H1 (cell line): Measurements from ENCODE around the gene MAMSTR. TPM values are rescaled to one million over a fixed set of nuclear protein-coding genes. Genes with fewer than 3 reads are reported as not detected.

Experiments
- CTCF ChIA-PET: fragments of 300-600 bp; sonication (Branson Sonifier 250); formaldehyde crosslinking; loops from one replicate; lab custom pipeline; 2021; ENCODE audit not compliant: partially characterized antibody; lab: Charles Lee
- POLR2A ChIA-PET: fragments of 300-600 bp; sonication (Branson Sonifier 250); formaldehyde crosslinking; loops from one replicate; lab custom pipeline; 2021; ENCODE audit warnings: inconsistent platforms; ENCODE audit not compliant: partially characterized antibody; lab: Charles Lee
- DNase-seq, 2 experiments: peaks; one replicate each; pipeline versions ENCODE4 v3.0.0 to v3.0.0-alpha.2; 2010 to 2022; ENCODE audit warnings: low spot score in 2 of 2, low read depth in 1 of 2, mixed read lengths in 1 of 2
- FAIRE-seq: peaks from 2 replicates; lab custom pipeline; 2011; peaks lifted over from hg19 to GRCh38; lab: Jason Lieb, UNC
- H2AFZ ChIP-seq: 2 replicates; pipeline ENCODE4 v1.8.1; 2012; ENCODE audit warnings: low read length, inconsistent platforms
- H2AK5ac ChIP-seq: 2 replicates; pipeline ENCODE4 v1.6.1; 2013; ENCODE audit warnings: low read depth, low read length
- H2BK120ac ChIP-seq: replicated peaks from 2 replicates; pipeline ENCODE3; 2013; ENCODE audit warnings: low read depth, low read length, inconsistent platforms
- H2BK12ac ChIP-seq: 2 replicates; pipeline ENCODE4 v1.6.1; 2013; ENCODE audit warnings: low read depth, low read length
- H2BK15ac ChIP-seq: 2 replicates; pipeline ENCODE4 v1.6.1; 2013; ENCODE audit warnings: low read length
- H2BK20ac ChIP-seq: 2 replicates; pipeline ENCODE4 v1.6.1; 2013; ENCODE audit warnings: low read length
- H2BK5ac ChIP-seq: 2 replicates; pipeline ENCODE4 v1.6.1; 2013; ENCODE audit warnings: low read depth, low read length
- H3K14ac ChIP-seq: 2 replicates; pipeline ENCODE4 v1.6.1; 2013; ENCODE audit warnings: inconsistent platforms; ENCODE audit not compliant: insufficient read length
- H3K18ac ChIP-seq: 2 replicates; pipeline ENCODE4 v1.6.1; 2013; ENCODE audit warnings: low read length; ENCODE audit errors: extremely low read depth
- H3K23ac ChIP-seq: 2 replicates; pipeline ENCODE4 v1.6.1; 2013; ENCODE audit warnings: inconsistent platforms; ENCODE audit not compliant: insufficient read length
- H3K23me2 ChIP-seq: 2 replicates; pipeline ENCODE4 v1.6.1; 2013; ENCODE audit warnings: low read depth, low read length
- H3K27ac ChIP-seq: 2 replicates; pipeline ENCODE4 v1.6.1; 2011; ENCODE audit warnings: low read depth, low read length, inconsistent platforms
- H3K27me3 ChIP-seq, 4 experiments: replicated peaks in 1 of 4; 1 replicate in 1 of 4; 2 replicates in 3 of 4; pipeline versions ENCODE4 v1.6.1 to v1.8.1; 2011 to 2013; ENCODE audit warnings: low read length in 3 of 4, mild to moderate bottlenecking in 3 of 4, inconsistent platforms in 2 of 4, mixed read lengths in 2 of 4, moderate library complexity in 1 of 4; ENCODE audit not compliant: control insufficient read depth in 3 of 4, insufficient read depth in 3 of 4; ENCODE audit errors: extremely low read depth in 1 of 4
- H3K36me3 ChIP-seq, 4 experiments: 2 replicates each; pipeline versions ENCODE4 v1.6.1 to v1.8.1; 2011 to 2013; ENCODE audit warnings: mild to moderate bottlenecking in 4 of 4, low read length in 3 of 4, moderate library complexity in 2 of 4, control low read depth in 1 of 4, inconsistent platforms in 1 of 4; ENCODE audit not compliant: insufficient read depth in 4 of 4, control insufficient read depth in 2 of 4
- H3K4ac ChIP-seq: replicated peaks from 2 replicates; pipeline ENCODE3; 2013; ENCODE audit warnings: low read length, low read depth, mixed read lengths, inconsistent platforms; ENCODE audit not compliant: insufficient read length
- H3K4me1 ChIP-seq, 4 experiments: replicated peaks in 1 of 4; 1 replicate in 1 of 4; 2 replicates in 3 of 4; pipeline versions ENCODE4 v1.6.1 to v1.8.1; 2011 to 2013; ENCODE audit warnings: low read length in 3 of 4, inconsistent platforms in 2 of 4, mixed read lengths in 1 of 4; ENCODE audit not compliant: insufficient read depth in 4 of 4, control insufficient read depth in 3 of 4
- H3K4me2 ChIP-seq, 2 experiments: 2 replicates each; pipeline versions ENCODE4 v1.6.1 to v1.8.1; 2011 to 2013; ENCODE audit warnings: low read depth in 2 of 2, low read length in 2 of 2, control low read depth in 1 of 2, inconsistent platforms in 1 of 2, mild to moderate bottlenecking in 1 of 2; ENCODE audit not compliant: insufficient read depth in 1 of 2
- H3K4me3 ChIP-seq, 4 experiments: fragments of 200-600, 300-600 bp in 1 of 4; sonication (generic), shearing (Covaris generic), sonication (Bioruptor Twin) in 1 of 4; 2 replicates each; pipeline versions ENCODE4 v1.5.1 to v1.8.1; 2011 to 2016; ENCODE audit warnings: low read length in 4 of 4, low read depth in 3 of 4, control low read depth in 2 of 4, inconsistent platforms in 2 of 4, mild to moderate bottlenecking in 2 of 4, mixed read lengths in 1 of 4, moderate library complexity in 1 of 4; ENCODE audit not compliant: insufficient read depth in 2 of 4; ENCODE audit errors: extremely low read depth in 1 of 4
- H3K56ac ChIP-seq: replicated peaks from 2 replicates; pipeline ENCODE3; 2013; ENCODE audit warnings: low read depth, mild to moderate bottlenecking, mixed read lengths, low read length, inconsistent platforms; ENCODE audit not compliant: insufficient read length
- H3K79me1 ChIP-seq: 2 replicates; pipeline ENCODE4 v1.6.1; 2013; ENCODE audit warnings: low read depth, low read length, control low read depth
- H3K79me2 ChIP-seq, 2 experiments: 2 replicates each; pipeline versions ENCODE4 v1.6.1 to v1.8.1; 2012 to 2013; ENCODE audit warnings: low read length in 2 of 2, mild to moderate bottlenecking in 2 of 2, inconsistent platforms in 1 of 2; ENCODE audit not compliant: insufficient read depth in 2 of 2, control insufficient read depth in 1 of 2
- H3K9ac ChIP-seq, 4 experiments: replicated peaks in 1 of 4; 1 replicate in 1 of 4; 2 replicates in 3 of 4; pipeline versions ENCODE4 v1.6.1 to v1.8.1; 2011 to 2013; ENCODE audit warnings: low read depth in 3 of 4, low read length in 3 of 4, control low read depth in 2 of 4, mild to moderate bottlenecking in 2 of 4, moderate library complexity in 2 of 4, inconsistent platforms in 1 of 4; ENCODE audit errors: extremely low read depth in 1 of 4
- H3K9me3 ChIP-seq, 2 experiments: 2 replicates each; pipeline versions ENCODE4 v1.6.1 to v1.8.1; 2012 to 2013; ENCODE audit warnings: mild to moderate bottlenecking in 2 of 2, moderate library complexity in 2 of 2, control low read depth in 1 of 2, inconsistent platforms in 1 of 2, low read depth in 1 of 2, low read length in 1 of 2, mixed read lengths in 1 of 2; ENCODE audit not compliant: insufficient read depth in 2 of 2
- H4K20me1 ChIP-seq, 2 experiments: replicated peaks in 1 of 2; 2 replicates each; pipeline versions ENCODE3 to v1.8.1; 2011 to 2013; ENCODE audit warnings: inconsistent platforms in 2 of 2, low read length in 2 of 2, mild to moderate bottlenecking in 1 of 2; ENCODE audit not compliant: insufficient read depth in 2 of 2, control insufficient read depth in 1 of 2
- H4K5ac ChIP-seq: 2 replicates; pipeline ENCODE4 v1.6.1; 2013; ENCODE audit warnings: low read length, low read depth, mixed read lengths, inconsistent platforms; ENCODE audit not compliant: insufficient read length
- H4K8ac ChIP-seq: 2 replicates; pipeline ENCODE4 v1.8.0; 2013; ENCODE audit warnings: mild to moderate bottlenecking, moderate library complexity, low read length, inconsistent platforms; ENCODE audit not compliant: insufficient read depth; ENCODE audit errors: extremely low read depth
- H4K91ac ChIP-seq: replicated peaks from 2 replicates; pipeline ENCODE3; 2013; ENCODE audit warnings: low read length, mixed read lengths, inconsistent platforms; ENCODE audit not compliant: insufficient read length
- CREB1 ChIP-seq: IDR thresholded peaks from 2 replicates; pipeline ENCODE4 v1.6.1; 2012; ENCODE audit warnings: inconsistent platforms
- WGBS, 2 experiments: shearing (Covaris generic) in 1 of 2; methylation state at CpG; one replicate each; pipeline versions ENCODE4 v1.1.6 to v1.1.7; 2013 to 2015; ENCODE audit warnings: low lambda C conversion rate in 2 of 2, mixed read lengths in 2 of 2, inconsistent platforms in 1 of 2, low coverage in 1 of 2, missing lambda C conversion rate in 1 of 2; ENCODE audit not compliant: insufficient replicate concordance in 2 of 2, insufficient coverage in 1 of 2, insufficient read length in 1 of 2; ENCODE audit errors: extremely low coverage in 1 of 2, missing lambda C conversion rate in 1 of 2; 5-methylcytosine and 5-hydroxymethylcytosine counted together
- polyA plus RNA-seq, 7 experiments: library from polyadenylated mRNA; depleted of rRNA in 3 of 7; stranded (reverse) in 5 of 7; unstranded in 2 of 7; fragments of >200 nt in 5 of 7; fragments of 200-250 nt in 2 of 7; gene quantifications; 1 replicate in 5 of 7; 2 replicates in 1 of 7; 4 replicates in 1 of 7; pipeline versions ENCODE4 v1.2.1 to v1.2.3, GENCODE V29; 2011 to 2013; ENCODE audit warnings: missing spikeins in 2 of 7, mixed read lengths in 2 of 7
- total RNA-seq: library from RNA; stranded (reverse); fragmentation: NEBNext Ultra II Directional; extraction: Animal tissue kit (Norgen Biotek cat#: 25700); gene quantifications from 2 replicates; pipeline ENCODE4 v1.2.1, GENCODE V29; 2021

The MAMSTR gene
- total and polyA plus RNA-seq, 2 of the 8 experiments (the other 6 are each of a cell fraction or from before 2014, with no cell fraction given), result 2.0 to 2.3 TPM

DNA sequence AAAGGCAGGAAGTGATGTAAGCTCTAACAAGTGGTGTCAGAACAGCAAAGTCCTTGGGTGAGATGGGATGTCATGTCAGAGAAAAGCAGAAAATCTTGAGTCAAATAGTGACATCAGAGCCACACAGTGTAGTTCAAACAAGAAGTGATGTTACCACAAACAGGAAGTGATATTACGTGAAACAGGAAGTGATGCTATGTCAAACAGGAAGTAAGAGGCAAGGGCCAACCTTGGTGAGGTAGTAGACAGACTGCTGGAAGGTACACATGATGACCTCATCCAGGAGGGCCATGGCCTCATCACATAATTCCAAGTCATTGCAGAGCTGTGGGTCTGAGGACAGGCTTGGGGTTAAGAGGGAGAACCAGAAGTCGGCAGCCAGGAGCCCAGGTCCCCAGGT, 7.0 kb upstream of the MAMSTR start:
- no peaks in the 10 kb centered on the region for H3K79me2 ChIP-seq
- H3K23me2 ChIP-seq, result peaks cover 5% of the 10 kb centered on the region; the same call in 1 of the 2 replicates
- H4K5ac ChIP-seq, result no peak overlapping the region
- ChIA-PET POLR2A (interaction anchor here (0.6 to 2.9 kb wide), 8 partner anchors 8 to 53 kb away, joined by 3 to 16 read pairs (median 4); partner anchors contain the start of gene IZUMO1), CTCF (interaction anchor here (1.0 to 5.1 kb wide), 8 partner anchors 10 to 716 kb away, joined by 3 to 33 read pairs (median 8); no protein-coding TSS in a partner anchor)
- no peaks in the 10 kb centered on the region for H3K79me1 ChIP-seq
- H2BK12ac ChIP-seq, result no peak overlapping the region
- H4K20me1 ChIP-seq, result no peaks in the 10 kb centered on the region
- no peak overlapping the region for H3K4ac ChIP-seq
- no peak overlapping the region for H3K18ac ChIP-seq
- WGBS, 2 experiments, result 92% methylated on average over 2 of the region's 2 CpGs; no CpG with 5 or more reads in 1 of the 2 experiments
- H2BK20ac ChIP-seq, result no peak overlapping the region
- H2BK5ac ChIP-seq, result no peak overlapping the region
- no peaks in the 10 kb centered on the region for H3K36me3 ChIP-seq
- no peak overlapping the region for H2AFZ ChIP-seq
- no peak overlapping the region for H4K91ac ChIP-seq
- no peak overlapping the region for H3K9ac ChIP-seq
- H3K4me2 ChIP-seq, result no peak overlapping the region
- no peak for DNase-seq
- H3K56ac ChIP-seq, result no peak overlapping the region
- no peak overlapping the region for H3K27ac ChIP-seq
- H3K4me1 ChIP-seq, result peaks cover 0 to 7% (median 0%) of the 10 kb centered on the region in 4 experiments; a peak in 3 of 7 replicates
- no peak overlapping the region for H4K8ac ChIP-seq
- H3K23ac ChIP-seq, result no peak overlapping the region
- no peak for FAIRE-seq
- H2BK120ac ChIP-seq, result no peak overlapping the region
- no peak overlapping the region for H2BK15ac ChIP-seq
- H3K27me3 ChIP-seq, result no peaks in the 10 kb centered on the region
- no peak overlapping the region for H3K4me3 ChIP-seq
- H2AK5ac ChIP-seq, result no peak overlapping the region
- H3K14ac ChIP-seq, result no peak overlapping the region
- H3K9me3 ChIP-seq, result no peaks in the 10 kb centered on the region
- peak; percentile 63 for TF ChIP-seq CREB1
